Prostate gland (tissue), 2 donors: ENCODE data around the gene RNF115.

ENCODE experiments used
- POLR2A ChIP-seq: fragments of 450-650 bp; IDR thresholded peaks from one replicate; pipeline ENCODE4 v1.6.1; 2016; ENCODE audit warnings: antibody characterized with exemption, mild to moderate bottlenecking
- TF ChIP-seq, protein P1 (sequence below), 4 experiments: fragments of 200-600 bp in 2 of 4; fragments of 450-650 bp in 2 of 4; sonication (generic) in 2 of 4; IDR thresholded peaks; 1 replicate in 3 of 4; 2 replicates in 1 of 4; pipeline ENCODE4 v1.5.1; 2016 to 2019; ENCODE audit warnings: antibody characterized with exemption in 4 of 4, mild to moderate bottlenecking in 2 of 4, moderate library complexity in 2 of 4

DNA sequence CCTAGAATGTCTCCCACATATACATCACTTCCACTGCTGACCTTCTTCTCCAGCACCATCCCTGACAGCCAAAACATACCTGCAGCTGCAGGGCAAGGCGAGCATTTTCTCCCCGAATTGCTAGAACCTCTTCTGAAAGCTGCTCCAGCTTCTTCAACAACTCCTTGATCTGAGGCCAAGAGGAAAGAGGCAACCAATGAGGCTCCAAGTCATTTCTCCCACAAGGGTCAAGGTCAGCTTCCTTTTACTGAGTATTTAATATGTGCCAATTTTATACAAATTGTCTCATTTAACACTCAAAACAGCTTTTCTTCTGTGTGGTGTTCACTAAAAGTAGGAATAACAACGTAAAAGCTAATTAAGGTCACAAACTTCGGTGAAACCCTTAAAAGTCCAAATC is 44.3 kb upstream of the RNF115 start:
- no peak for TF ChIP-seq POLR2A
- TF ChIP-seq, protein P1, sequence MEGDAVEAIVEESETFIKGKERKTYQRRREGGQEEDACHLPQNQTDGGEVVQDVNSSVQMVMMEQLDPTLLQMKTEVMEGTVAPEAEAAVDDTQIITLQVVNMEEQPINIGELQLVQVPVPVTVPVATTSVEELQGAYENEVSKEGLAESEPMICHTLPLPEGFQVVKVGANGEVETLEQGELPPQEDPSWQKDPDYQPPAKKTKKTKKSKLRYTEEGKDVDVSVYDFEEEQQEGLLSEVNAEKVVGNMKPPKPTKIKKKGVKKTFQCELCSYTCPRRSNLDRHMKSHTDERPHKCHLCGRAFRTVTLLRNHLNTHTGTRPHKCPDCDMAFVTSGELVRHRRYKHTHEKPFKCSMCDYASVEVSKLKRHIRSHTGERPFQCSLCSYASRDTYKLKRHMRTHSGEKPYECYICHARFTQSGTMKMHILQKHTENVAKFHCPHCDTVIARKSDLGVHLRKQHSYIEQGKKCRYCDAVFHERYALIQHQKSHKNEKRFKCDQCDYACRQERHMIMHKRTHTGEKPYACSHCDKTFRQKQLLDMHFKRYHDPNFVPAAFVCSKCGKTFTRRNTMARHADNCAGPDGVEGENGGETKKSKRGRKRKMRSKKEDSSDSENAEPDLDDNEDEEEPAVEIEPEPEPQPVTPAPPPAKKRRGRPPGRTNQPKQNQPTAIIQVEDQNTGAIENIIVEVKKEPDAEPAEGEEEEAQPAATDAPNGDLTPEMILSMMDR (IDR thresholded peaks at IDR 0.05), result no peak
